IPS-NIHi11 (cell line): Measurements from ENCODE around the gene SPCS3.
"Not testable (repeated sequence)": the region's sequence is repeated elsewhere in the genome, so short reads cannot be mapped to it uniquely, and the experiment has no call there.

ENCODE experiments used
- DNase-seq: peaks from one replicate; pipeline ENCODE4 v3.0.0; 2012; ENCODE audit warnings: mixed read lengths, low spot score

SPCS3 gene

GRCh38 chr4:176306837-176307665, 12.7 kb upstream of the SPCS3 start:
- no peak for DNase-seq

- DNase-seq = no peak
Observed at GRCh38 chr4:176307666-176307930, 12.2 kb upstream of the SPCS3 start.

GRCh38 chr4:176308441-176308840, 11.3 kb upstream of the SPCS3 start:
- no peak for DNase-seq

GRCh38 chr4:176309046-176309445, 10.7 kb upstream of the SPCS3 start:
- no peak for DNase-seq

GRCh38 chr4:176309772-176310171, 10.0 kb upstream of the SPCS3 start:
- no peak for DNase-seq

GRCh38 chr4:176313596-176314336, 6.0 kb upstream of the SPCS3 start:
- DNase-seq = no peak

- DNase-seq = no peak
Observed at GRCh38 chr4:176319151-176319703, 539 bp upstream of the SPCS3 start.

- DNase-seq = peak; percentile 79
Observed at GRCh38 chr4:176320340-176320975, 692 bp downstream of the SPCS3 start.

- DNase-seq = no peak
Observed at GRCh38 chr4:176320976-176321361, 1.2 kb downstream of the SPCS3 start.

GRCh38 chr4:176321589-176321988, 1.8 kb downstream of the SPCS3 start:
- DNase-seq = no peak

GRCh38 chr4:176323511-176324160, 3.9 kb downstream of the SPCS3 start:
- no peak for DNase-seq

GRCh38 chr4:176324876-176325275, 5.1 kb downstream of the SPCS3 start:
- not testable (repeated sequence) for DNase-seq

- no peak for DNase-seq
Observed at GRCh38 chr4:176333076-176333475, 13.3 kb downstream of the SPCS3 start.

- no peak for DNase-seq
Observed at GRCh38 chr4:176334066-176334465, 14.3 kb downstream of the SPCS3 start.

- DNase-seq = no peak
Observed at GRCh38 chr4:176335421-176335820, 15.7 kb downstream of the SPCS3 start.

- no peak for DNase-seq
Observed at GRCh38 chr4:176339936-176340761, 20.4 kb downstream of the SPCS3 start.

GRCh38 chr4:176340871-176341685, 21.3 kb downstream of the SPCS3 start:
- DNase-seq = peak; percentile 45

- no peak for DNase-seq
Observed at GRCh38 chr4:176342384-176342783, 22.6 kb downstream of the SPCS3 start.

GRCh38 chr4:176343286-176343685, 23.5 kb downstream of the SPCS3 start:
- no peak for DNase-seq

GRCh38 chr4:176345346-176345745, 25.6 kb downstream of the SPCS3 start:
- DNase-seq = not testable (repeated sequence)
